ENCODE data around the gene ATF6.

The ATF6 gene

GRCh38 chr1:161900160-161900559 is 134.0 kb downstream of the ATF6 start:
- DNase-seq, result no peak

- DNase-seq, result no peak
Measured at GRCh38 chr1:161902182-161902581, 136.1 kb downstream of the ATF6 start.

DNA sequence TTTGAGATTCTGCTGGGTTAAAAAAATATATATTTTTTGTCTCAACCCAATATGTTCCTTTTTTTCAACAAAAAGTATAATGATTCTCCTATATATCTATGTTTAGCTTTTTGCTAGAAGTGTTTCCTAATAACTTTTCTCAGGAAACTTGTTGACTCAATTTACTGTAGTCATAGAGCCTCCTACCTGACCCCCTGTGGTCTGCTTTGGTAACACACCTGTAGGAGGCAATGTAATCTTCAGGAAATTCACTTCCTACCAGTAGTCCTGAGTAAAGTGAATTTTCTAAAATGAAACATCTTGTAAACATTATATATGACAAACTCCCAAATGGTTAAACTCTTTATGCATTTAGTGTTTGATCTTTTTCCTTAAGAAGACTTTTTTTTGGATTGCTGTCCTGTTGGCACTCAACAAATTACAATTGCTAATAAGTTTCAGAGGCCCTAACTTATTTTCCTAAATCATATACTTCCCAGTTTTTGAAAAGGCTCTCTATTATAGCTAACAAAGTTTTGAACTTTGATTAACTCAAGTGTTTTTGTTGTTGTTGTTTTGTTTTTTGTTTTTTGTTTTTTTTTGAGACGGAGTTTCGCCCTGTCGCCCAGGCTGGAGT is 139.3 kb downstream of the ATF6 start:
- peak; percentile 3 to 12 for DNase-seq

DNA sequence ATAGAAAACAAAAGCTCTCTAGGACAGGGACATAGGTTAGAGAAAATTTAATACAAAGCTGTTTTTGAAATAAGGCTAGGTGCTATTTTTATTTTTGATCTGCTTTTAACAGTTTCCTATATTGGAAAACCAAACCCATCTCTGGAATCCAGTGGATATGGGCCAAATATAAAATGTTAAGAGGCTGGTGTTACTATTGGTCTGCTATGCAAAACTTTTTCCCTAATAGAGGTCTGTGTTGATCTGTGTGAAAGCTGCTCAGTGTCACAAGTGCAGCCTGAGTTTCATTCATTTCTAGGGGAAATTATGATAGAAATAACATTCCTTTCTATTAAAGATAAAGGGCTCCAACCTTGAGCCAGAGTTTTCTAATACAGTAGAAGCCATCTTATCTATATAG is 141.1 kb downstream of the ATF6 start:
- no peak for DNase-seq

- no peak for DNase-seq
Measured at GRCh38 chr1:161908264-161908663, 142.1 kb downstream of the ATF6 start.

GRCh38 chr1:161910604-161911003 is 144.5 kb downstream of the ATF6 start:
- DNase-seq, result no peak

GRCh38 chr1:161913482-161914140 is 147.5 kb downstream of the ATF6 start:
- no peak for DNase-seq

DNA sequence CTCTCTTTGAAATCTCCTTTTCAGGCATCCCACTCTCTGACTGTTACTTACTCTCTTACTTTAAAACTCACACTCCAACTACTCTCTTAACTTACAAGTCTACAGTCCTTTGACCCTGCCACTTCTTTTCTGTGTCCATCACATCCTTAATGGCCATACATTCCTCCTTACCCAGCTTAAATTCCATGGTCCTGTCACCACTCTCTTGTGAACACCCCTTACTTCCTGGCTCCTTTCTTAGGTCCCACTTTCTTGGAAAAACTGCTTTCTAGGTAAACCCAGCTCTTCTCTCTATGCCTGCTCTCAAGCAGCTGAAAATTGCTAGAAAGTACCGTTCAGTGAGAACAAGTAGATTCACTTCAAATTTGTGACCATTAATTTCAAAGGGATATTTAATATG is 148.5 kb downstream of the ATF6 start:
- DNase-seq, result no peak

DNA sequence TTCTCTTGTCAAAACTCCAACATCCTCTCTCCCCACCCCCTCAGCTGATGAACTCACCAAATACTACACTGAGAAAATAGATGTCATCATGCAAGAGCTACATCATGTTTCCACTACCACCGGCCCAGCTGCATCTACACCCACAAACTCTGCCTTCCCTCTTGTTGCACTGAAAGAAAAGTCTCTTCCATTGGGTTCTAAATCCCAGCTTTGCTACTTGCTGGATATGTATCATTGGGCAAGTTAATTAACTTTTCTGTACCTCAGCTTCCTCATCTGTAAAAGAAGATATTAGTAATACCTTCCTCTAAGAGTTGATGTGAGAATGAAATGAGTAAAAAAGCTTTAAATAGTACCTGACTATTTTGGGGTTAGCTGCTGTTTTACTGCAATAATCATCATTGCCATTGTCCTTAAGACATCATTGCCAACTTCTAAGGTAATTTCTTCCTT is 149.0 kb downstream of the ATF6 start:
- peak in 1 of 2 donors; percentile 6 for DNase-seq

DNA sequence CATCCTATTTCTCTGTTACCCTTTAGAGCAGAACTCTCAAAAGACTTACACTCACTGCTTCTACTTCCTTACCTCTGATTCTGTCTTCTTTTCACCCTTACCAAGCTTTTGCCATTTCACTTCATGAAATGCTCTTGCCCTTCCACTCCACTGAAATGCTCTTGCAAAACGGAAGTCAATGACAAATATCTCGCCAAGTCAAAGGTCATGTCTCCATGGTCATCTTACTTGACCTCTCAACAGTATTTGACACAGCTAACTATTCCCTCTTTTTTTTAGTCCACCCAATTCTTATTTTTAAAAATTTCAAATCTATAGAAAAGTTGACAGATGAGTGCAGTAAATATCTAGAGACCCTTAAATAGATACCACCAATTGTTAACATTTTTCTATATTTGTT is 149.9 kb downstream of the ATF6 start:
- no peak for DNase-seq

GRCh38 chr1:161919229-161919628 is 153.1 kb downstream of the ATF6 start:
- DNase-seq, result no peak

DNA sequence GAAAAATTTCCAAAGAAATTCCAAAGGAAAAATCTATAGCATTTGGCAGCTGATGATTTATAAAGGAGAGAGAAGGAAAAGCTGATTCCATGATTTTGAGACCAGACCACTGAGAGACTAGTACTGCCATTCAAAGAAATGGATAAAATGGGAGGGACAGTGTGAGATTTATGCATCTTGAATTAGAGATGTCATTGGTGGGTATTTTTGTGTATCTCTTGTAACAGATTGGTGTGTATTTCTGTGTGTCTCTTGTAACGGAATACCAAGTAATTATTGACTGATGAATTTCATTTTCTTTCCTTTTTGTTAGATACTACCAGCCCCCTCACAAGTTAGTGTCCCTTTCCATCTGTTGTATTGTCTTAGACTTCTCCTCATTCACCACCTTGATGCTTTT is 155.4 kb downstream of the ATF6 start:
- DNase-seq, result no peak

- no peak for DNase-seq
Measured at GRCh38 chr1:161921990-161922389, 155.9 kb downstream of the ATF6 start.

GRCh38 chr1:161928056-161928455 is 161.9 kb downstream of the ATF6 start:
- DNase-seq, result no peak

DNA sequence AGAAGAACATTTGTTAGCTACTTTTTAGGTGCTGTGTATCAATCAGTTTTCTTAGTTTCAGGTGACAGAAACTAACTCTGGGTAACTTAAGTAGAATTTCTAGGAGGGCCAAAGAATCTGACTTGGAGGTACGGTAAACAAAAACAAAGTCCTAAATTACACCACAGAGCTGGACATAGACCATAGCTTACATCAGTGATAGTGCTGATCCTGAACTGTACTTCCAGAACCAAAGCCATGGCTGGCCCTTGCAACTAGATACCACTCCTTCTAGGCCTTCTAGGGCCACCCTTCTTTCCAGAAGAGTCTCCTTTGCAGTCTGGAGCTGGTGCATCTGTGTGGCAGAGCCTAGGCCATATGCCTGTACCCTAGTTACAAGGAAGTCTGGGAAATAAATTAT is 163.0 kb downstream of the ATF6 start:
- DNase-seq, result no peak

- no peak for DNase-seq
Measured at GRCh38 chr1:161930064-161930463, 163.9 kb downstream of the ATF6 start.

GRCh38 chr1:161932668-161933067 is 166.5 kb downstream of the ATF6 start:
- DNase-seq, result peak; percentile 40 to 46

GRCh38 chr1:161933592-161934588 is 167.8 kb downstream of the ATF6 start:
- no peak for DNase-seq

DNA sequence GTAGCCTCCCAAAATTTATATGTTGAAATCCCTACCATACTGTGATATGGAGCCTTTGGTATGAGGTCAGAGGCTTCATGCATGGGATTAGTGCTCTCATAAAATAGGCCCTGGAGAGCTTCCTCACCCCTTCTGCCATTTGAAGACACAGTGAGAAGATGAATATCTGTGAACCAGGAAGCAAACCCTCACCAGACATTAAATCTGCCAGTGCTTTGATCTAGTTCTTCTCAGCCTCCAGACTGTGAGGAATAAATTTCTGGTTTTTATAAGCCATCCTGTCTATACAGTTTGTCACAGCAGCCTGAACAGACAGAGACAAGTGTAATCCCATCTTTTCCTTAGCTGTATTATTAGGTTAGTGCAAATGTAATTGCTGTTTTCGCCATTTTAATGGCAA is 169.1 kb downstream of the ATF6 start:
- no peak for DNase-seq

- no peak for DNase-seq
Measured at GRCh38 chr1:161936786-161937185, 170.7 kb downstream of the ATF6 start.

- no peak for DNase-seq
Measured at GRCh38 chr1:161940866-161941591, 174.9 kb downstream of the ATF6 start.

DNA sequence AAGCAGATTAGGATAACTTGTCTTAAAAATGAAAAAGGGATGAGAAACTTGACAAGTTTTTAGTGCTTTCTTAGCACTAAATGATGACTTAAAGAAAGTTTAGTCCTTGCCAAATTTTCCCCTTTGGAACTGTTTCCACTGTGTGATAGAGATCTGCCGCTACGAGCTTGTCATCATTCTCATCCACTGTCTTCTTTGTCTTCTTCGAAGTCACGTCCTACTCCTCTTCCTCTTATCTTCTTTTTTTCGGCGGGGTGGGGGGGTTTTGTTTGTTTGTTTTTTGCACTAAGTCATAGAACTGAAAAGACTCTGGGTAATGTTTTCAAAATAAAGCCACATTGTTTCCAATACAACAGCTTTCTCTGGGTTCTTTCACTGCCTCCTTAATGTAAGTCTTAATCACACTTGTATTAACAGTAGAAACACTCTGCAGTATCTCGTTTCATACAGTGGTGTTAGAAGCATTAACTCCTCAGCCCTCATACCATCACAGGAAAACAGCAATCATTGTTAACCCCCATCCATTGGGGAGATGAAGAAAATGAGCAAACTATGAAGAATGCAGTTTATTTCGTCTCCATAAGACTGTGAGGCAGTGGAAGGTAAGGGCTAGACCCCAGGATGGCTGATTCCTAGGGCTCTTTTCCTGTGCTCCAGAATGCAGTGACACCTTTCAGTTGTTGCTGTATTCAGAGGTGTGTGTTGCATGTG is 175.8 kb downstream of the ATF6 start:
- no peak for DNase-seq
